22Rv1 (cell line): ENCODE data around the gene LAMB4.
A peak's percentile ranks its signal among the peaks of the same experiment; 100 is the strongest.

Source experiments
- H3K27ac ChIP-seq: fragments of 450-650 bp; 2 replicates; pipeline ENCODE4 v1.5.1; 2017
- ZFX ChIP-seq: fragments of 450-650 bp; IDR thresholded peaks from 2 replicates; pipeline ENCODE4 v1.6.1; 2017; ENCODE audit warnings: antibody characterized with exemption, borderline replicate concordance
- TF ChIP-seq, protein P1 (sequence below): fragments of 450-650 bp; IDR thresholded peaks from 2 replicates; pipeline ENCODE4 v1.5.1; 2017; ENCODE audit warnings: mild to moderate bottlenecking

Gene LAMB4

DNA sequence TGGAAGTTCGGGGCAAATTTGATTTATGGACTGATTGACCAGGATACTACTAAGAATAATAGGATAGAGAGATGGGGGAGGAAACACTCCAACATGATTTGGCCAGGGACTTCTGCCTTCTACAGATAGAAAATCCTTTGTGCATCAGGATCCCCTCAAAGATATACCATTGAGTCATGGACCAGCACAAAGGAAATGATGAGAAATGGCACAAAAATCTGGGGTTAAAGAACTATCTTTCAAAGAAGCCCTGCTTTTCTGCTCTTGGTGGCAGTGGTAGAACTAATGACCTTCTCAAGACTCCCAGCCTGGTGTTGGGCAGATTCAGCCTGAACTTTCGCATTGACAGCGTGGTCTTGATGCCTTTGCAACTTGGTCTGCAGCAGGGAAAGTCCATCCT, 99.6 kb downstream of the LAMB4 start:
- TF ChIP-seq, protein P1, sequence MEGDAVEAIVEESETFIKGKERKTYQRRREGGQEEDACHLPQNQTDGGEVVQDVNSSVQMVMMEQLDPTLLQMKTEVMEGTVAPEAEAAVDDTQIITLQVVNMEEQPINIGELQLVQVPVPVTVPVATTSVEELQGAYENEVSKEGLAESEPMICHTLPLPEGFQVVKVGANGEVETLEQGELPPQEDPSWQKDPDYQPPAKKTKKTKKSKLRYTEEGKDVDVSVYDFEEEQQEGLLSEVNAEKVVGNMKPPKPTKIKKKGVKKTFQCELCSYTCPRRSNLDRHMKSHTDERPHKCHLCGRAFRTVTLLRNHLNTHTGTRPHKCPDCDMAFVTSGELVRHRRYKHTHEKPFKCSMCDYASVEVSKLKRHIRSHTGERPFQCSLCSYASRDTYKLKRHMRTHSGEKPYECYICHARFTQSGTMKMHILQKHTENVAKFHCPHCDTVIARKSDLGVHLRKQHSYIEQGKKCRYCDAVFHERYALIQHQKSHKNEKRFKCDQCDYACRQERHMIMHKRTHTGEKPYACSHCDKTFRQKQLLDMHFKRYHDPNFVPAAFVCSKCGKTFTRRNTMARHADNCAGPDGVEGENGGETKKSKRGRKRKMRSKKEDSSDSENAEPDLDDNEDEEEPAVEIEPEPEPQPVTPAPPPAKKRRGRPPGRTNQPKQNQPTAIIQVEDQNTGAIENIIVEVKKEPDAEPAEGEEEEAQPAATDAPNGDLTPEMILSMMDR = no peak
- TF ChIP-seq ZFX = no peak
- no peak overlapping the region for H3K27ac ChIP-seq

DNA sequence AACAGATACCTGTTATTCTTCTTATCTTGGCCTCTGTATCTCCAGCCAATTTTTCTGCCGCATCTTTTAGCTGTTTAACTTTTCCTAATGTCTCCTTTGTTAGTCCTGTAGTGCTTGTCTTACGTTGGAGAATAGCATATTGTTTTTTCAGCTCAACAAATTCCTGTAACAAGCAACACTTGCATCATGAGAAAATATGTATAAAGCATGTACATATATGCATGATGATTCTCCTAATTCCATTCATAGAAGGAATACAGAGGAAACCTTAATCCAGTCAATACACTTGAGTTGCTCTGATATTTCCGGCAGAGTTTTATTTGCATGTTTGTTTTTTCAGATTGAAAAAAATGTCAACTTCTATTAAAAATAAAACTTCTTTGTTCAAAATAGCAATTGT, 101.1 kb downstream of the LAMB4 start:
- H3K27ac ChIP-seq = peak overlapping the region; percentile 64
- no peak for TF ChIP-seq ZFX
- TF ChIP-seq, protein P1 = no peak

DNA sequence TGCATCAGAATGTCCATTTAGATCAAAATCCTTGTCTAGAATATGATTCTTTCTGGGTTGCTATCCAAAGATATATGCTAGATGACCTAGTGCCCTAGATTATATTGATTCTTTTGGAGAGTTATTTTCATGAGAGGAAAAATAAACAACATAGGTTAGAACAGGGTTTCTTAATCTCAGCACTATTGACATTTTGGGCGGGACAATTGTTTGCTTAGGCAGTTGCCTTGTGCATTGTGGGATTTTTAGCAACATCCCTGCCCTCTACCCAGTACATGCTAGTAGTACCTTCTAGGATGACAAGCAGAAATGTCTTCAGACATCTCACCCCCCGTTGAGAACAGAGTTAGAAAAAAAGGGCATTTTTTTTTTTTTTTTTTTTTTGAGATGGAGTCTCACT, 102.0 kb downstream of the LAMB4 start:
- peak overlapping the region; percentile 64 for H3K27ac ChIP-seq

DNA sequence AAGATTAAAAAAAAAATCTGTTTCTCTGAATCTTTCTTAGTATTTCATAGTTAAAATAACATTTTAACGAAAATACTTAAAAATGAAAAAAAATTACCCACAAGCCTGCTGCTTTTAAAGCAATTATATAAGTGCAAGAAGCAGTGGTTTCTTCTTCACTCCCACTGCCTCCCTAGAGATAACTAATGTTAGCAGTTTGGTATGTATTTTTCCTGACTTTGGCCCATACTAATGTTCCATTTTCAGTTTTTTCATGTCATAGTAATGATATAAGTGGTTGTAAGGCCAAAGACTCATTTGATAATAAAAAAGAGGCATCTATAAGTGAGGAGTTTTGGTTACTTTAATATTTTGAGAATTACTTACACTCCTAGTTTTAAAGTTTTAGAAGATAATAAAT, 102.9 kb downstream of the LAMB4 start:
- no peak overlapping the region; the same call in 1 of the 2 replicates for H3K27ac ChIP-seq
- TF ChIP-seq, protein P1 = no peak
- TF ChIP-seq ZFX = no peak

More for the DNA sequence above, 102.0 kb downstream of the LAMB4 start:
- TF ChIP-seq, protein P1 = no peak

DNA sequence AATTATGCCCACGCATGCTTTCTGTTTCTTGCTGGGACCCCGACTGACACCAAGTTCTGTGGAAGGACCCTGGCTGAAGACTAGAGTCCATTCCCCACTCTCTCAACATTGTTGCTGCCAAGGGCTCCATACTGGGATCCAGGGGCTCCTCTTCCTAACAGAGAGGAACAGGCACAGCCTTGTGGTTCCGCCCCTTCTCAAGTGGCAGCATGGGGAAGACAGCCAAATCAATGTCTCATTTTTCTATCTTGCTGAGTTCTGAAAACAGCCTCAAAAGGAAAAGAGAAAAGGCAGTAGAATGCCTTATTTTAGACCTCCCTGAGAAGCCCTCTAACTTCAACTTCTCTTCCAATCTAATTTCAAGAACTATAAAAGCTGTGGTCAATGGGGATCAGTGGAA, 103.5 kb downstream of the LAMB4 start:
- no peak overlapping the region for H3K27ac ChIP-seq
- TF ChIP-seq ZFX = no peak
- TF ChIP-seq, protein P1 = no peak

DNA sequence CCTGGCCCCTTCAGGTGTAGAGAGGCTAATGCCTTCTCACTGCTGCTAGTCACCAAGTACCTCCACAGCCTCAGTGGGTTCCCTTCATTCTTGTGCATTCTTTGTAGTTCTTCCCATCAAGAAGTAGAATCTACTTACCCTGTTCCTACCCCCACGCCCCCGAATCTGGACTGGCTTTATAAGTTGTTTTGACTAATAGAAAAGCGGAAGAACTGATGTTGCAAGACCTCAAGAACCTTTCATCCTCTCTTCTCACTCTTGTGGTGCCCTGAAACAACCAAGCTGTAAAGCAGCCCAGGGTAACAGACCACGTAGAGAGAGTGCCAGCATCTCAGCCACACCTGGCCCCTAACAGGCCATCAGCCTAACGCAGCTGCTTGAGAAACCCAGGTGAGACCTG, 104.0 kb downstream of the LAMB4 start:
- no peak for TF ChIP-seq ZFX
- TF ChIP-seq, protein P1 = no peak
- H3K27ac ChIP-seq = no peak overlapping the region

DNA sequence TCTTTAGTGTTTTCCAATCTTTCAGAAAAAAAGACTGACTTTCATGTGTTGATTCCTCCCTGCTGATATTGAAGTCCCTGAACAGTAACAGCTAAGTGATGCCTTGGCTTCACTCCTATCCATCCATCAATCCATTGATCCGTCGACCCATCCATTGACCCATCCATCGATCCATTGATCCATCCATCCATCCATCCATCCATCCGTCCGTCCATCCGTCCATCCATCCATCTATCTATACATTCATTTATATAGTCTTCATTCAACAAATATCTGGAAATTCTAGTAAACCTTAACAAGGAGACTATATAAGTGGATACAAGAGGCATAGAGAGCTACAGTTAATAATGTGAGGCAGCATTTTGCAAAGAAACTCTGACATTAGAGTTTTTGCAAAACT, 105.6 kb downstream of the LAMB4 start:
- no peak overlapping the region for H3K27ac ChIP-seq
- TF ChIP-seq, protein P1 = no peak
- no peak for TF ChIP-seq ZFX
